SK-N-SH (cell line): Measurements from ENCODE around the gene ELAC2. TPM values are rescaled to one million over a fixed set of nuclear protein-coding genes. Genes with fewer than 3 reads are reported as not detected.

Experiments
- CTCF ChIA-PET: fragments of 300-600, 350-600 bp; formaldehyde crosslinking; extraction: SDS; loops from one replicate; lab custom pipeline; 2021; lab: Yijun Ruan, JAX
- POLR2A ChIA-PET: fragments of 350-600 bp; sonication (Branson Sonifier 250); formaldehyde crosslinking; extraction: SDS; loops from one replicate; lab custom pipeline; 2020; ENCODE audit warnings: antibody characterized with exemption, inconsistent platforms; lab: Yijun Ruan, JAX
- DNase-seq: peaks from one replicate; pipeline ENCODE4 v3.0.0; 2012
- H2AFZ ChIP-seq: fragments of 200-600 bp; sonication (generic); 2 replicates; pipeline ENCODE4 v1.8.1; 2016; ENCODE audit warnings: antibody characterized with exemption, mild to moderate bottlenecking, low read depth
- H3F3A ChIP-seq: fragments of 200-600 bp; sonication (generic); replicated peaks from 2 replicates; pipeline ENCODE3; 2016; ENCODE audit warnings: antibody characterized with exemption, mild to moderate bottlenecking; ENCODE audit not compliant: insufficient read depth
- H3K27ac ChIP-seq, 2 experiments: fragments of 200-500 bp in 1 of 2; fragments of 200-600 bp in 1 of 2; sonication (Bioruptor generic) in 1 of 2; sonication (generic), shearing (Covaris generic) in 1 of 2; 2 replicates each; pipeline versions ENCODE4 v1.5.1 to v1.6.1; 2014 to 2016; ENCODE audit warnings: low read depth in 2 of 2, inconsistent platforms in 1 of 2, low read length in 1 of 2, mild to moderate bottlenecking in 1 of 2, mixed read lengths in 1 of 2
- H3K27me3 ChIP-seq: fragments of 200-600 bp; sonication (generic), shearing (Covaris generic); 2 replicates; pipeline ENCODE4 v1.6.1; 2016; ENCODE audit warnings: mixed run types; ENCODE audit not compliant: insufficient read depth
- H3K36me3 ChIP-seq, 2 experiments: fragments of 200-500 bp in 1 of 2; fragments of 200-600 bp in 1 of 2; sonication (Bioruptor generic) in 1 of 2; sonication (generic) in 1 of 2; replicated peaks in 1 of 2; 2 replicates each; pipeline versions ENCODE3 to v1.5.1; 2014 to 2016; ENCODE audit warnings: low read length in 1 of 2, mild to moderate bottlenecking in 1 of 2; ENCODE audit not compliant: insufficient read depth in 2 of 2, control insufficient read depth in 1 of 2
- H3K4me1 ChIP-seq, 2 experiments: fragments of 200-500 bp in 1 of 2; fragments of 200-600 bp in 1 of 2; sonication (Bioruptor generic) in 1 of 2; sonication (generic), shearing (Covaris generic) in 1 of 2; 2 replicates each; pipeline versions ENCODE4 v1.5.1 to v1.6.1; 2014 to 2016; ENCODE audit warnings: low read depth in 1 of 2, low read length in 1 of 2, mixed run types in 1 of 2; ENCODE audit not compliant: insufficient read depth in 2 of 2, control insufficient read depth in 1 of 2
- H3K4me2 ChIP-seq: fragments of 200-600 bp; sonication (generic), shearing (Covaris generic); 2 replicates; pipeline ENCODE4 v1.6.1; 2017; ENCODE audit warnings: mixed run types
- H3K4me3 ChIP-seq, 2 experiments: fragments of 200-500 bp in 1 of 2; fragments of 200-600 bp in 1 of 2; sonication (Bioruptor generic) in 1 of 2; sonication (generic), shearing (Covaris generic) in 1 of 2; 2 replicates each; pipeline versions ENCODE4 v1.5.1 to v1.8.1; 2014 to 2016; ENCODE audit warnings: low read depth in 2 of 2, inconsistent platforms in 1 of 2, low read length in 1 of 2, mild to moderate bottlenecking in 1 of 2, mixed read lengths in 1 of 2, moderate library complexity in 1 of 2
- H3K79me2 ChIP-seq: fragments of 200-600 bp; sonication (generic); 2 replicates; pipeline ENCODE4 v1.8.1; 2017; ENCODE audit warnings: mild to moderate bottlenecking; ENCODE audit not compliant: insufficient read depth
- H3K9ac ChIP-seq: fragments of 200-600 bp; sonication (generic); 2 replicates; pipeline ENCODE4 v1.6.1; 2017; ENCODE audit warnings: mixed run types
- H3K9me2 ChIP-seq: fragments of 200-600 bp; sonication (generic); 2 replicates; pipeline ENCODE4 v1.6.1; 2017; ENCODE audit warnings: mixed run types
- H3K9me3 ChIP-seq: fragments of 200-600 bp; sonication (generic); 2 replicates; pipeline ENCODE4 v1.6.1; 2017; ENCODE audit warnings: mixed run types, mild to moderate bottlenecking, moderate library complexity
- H4K20me1 ChIP-seq: fragments of 200-600 bp; sonication (generic); 2 replicates; pipeline ENCODE4 v1.6.1; 2017; ENCODE audit warnings: mild to moderate bottlenecking, mixed run types; ENCODE audit not compliant: insufficient read depth
- CHD2 ChIP-seq: fragments of 150-350 bp; IDR thresholded peaks from 2 replicates; pipeline ENCODE4 v1.6.1; 2018; ENCODE audit warnings: low read length; ENCODE audit not compliant: partially characterized antibody
- EP300 ChIP-seq, 2 experiments: IDR thresholded peaks; 2 replicates each; pipeline versions ENCODE4 v1.4.0 to v1.6.1; 2012; ENCODE audit warnings: borderline replicate concordance in 1 of 2, low read depth in 1 of 2, low read length in 1 of 2
- FOSL2 ChIP-seq: IDR thresholded peaks from 2 replicates; pipeline ENCODE4 v1.4.0; 2012; ENCODE audit warnings: low read depth, mild to moderate bottlenecking, moderate library complexity, borderline replicate concordance
- FOXJ3 ChIP-seq: sonication (generic); formaldehyde crosslinking; IDR thresholded peaks from 2 replicates; pipeline ENCODE4 v1.5.1; 2020; ENCODE audit warnings: mild to moderate bottlenecking, missing genetic modification reagents
- FOXM1 ChIP-seq: IDR thresholded peaks from 2 replicates; pipeline ENCODE4 v1.4.0; 2012; ENCODE audit warnings: low read depth, mild to moderate bottlenecking
- JUND ChIP-seq: IDR thresholded peaks from 2 replicates; pipeline ENCODE4 v1.4.0; 2012
- MEF2A ChIP-seq: IDR thresholded peaks from 2 replicates; pipeline ENCODE4 v1.4.0; 2012; ENCODE audit warnings: low read depth, borderline replicate concordance
- NFIC ChIP-seq: IDR thresholded peaks from 2 replicates; pipeline ENCODE4 v1.4.0; 2012; ENCODE audit warnings: borderline replicate concordance
- NRF1 ChIP-seq: IDR thresholded peaks from 2 replicates; pipeline ENCODE4 v1.6.1; 2012; ENCODE audit warnings: low read depth, mild to moderate bottlenecking, low read length
- POLR2AphosphoS5 ChIP-seq: IDR thresholded peaks from 2 replicates; pipeline ENCODE4 v1.6.1; 2012; ENCODE audit warnings: low read depth, low read length
- REST ChIP-seq: IDR thresholded peaks from 2 replicates; pipeline ENCODE4 v1.6.1; 2012; ENCODE audit warnings: mild to moderate bottlenecking, low read depth, low read length, moderate library complexity
- RXRA ChIP-seq: IDR thresholded peaks from 2 replicates; pipeline ENCODE4 v1.4.0; 2012; ENCODE audit warnings: low read depth, mild to moderate bottlenecking, borderline replicate concordance
- SIN3A ChIP-seq: IDR thresholded peaks from 2 replicates; pipeline ENCODE4 v1.6.1; 2012; ENCODE audit warnings: low read depth, mild to moderate bottlenecking, low read length, moderate library complexity, borderline replicate concordance
- TAF1 ChIP-seq: IDR thresholded peaks from 2 replicates; pipeline ENCODE4 v1.6.1; 2012; ENCODE audit warnings: low read depth, mild to moderate bottlenecking, low read length, moderate library complexity, borderline replicate concordance
- TCF12 ChIP-seq: IDR thresholded peaks from 2 replicates; pipeline ENCODE4 v1.4.0; 2012
- TEAD4 ChIP-seq: IDR thresholded peaks from 2 replicates; pipeline ENCODE4 v1.4.0; 2012; ENCODE audit warnings: mild to moderate bottlenecking, borderline replicate concordance; ENCODE audit not compliant: insufficient read depth
- YY1 ChIP-seq: IDR thresholded peaks from 2 replicates; pipeline ENCODE4 v1.4.0; 2012; ENCODE audit warnings: low read depth, mild to moderate bottlenecking
- WGBS: methylation state at CpG from one replicate; pipeline ENCODE4 v1.1.6; 2017; ENCODE audit warnings: low lambda C conversion rate; 5-methylcytosine and 5-hydroxymethylcytosine counted together
- polyA plus RNA-seq, 3 experiments: library from polyadenylated mRNA; depleted of rRNA; stranded (reverse); fragments of >200 nt; gene quantifications; 2 replicates each; pipeline ENCODE4 v1.2.3, GENCODE V29; 2012
- TF ChIP-seq, protein P1 (sequence below): IDR thresholded peaks from 2 replicates; pipeline ENCODE4 v1.4.0; 2012; ENCODE audit warnings: low read depth
- TF ChIP-seq, protein P2 (sequence below): IDR thresholded peaks from 2 replicates; pipeline ENCODE4 v1.4.0; 2012; ENCODE audit warnings: low read depth, borderline replicate concordance

ELAC2 gene
- polyA plus RNA-seq, 1 of the 3 experiments (the other 2 are of a cell fraction) = 77.6 TPM

- ChIA-PET POLR2A (no interaction called here), CTCF (interaction anchor here (0.6 to 1.5 kb wide), 2 partner anchors 16 to 37 kb away, joined by 3 to 5 read pairs; no protein-coding TSS in a partner anchor)
- Histone ChIP-seq H3K9ac (no peak overlapping the region), H3K4me1 (no peaks in the 10 kb centered on the region), H3K79me2 (no peaks in the 10 kb centered on the region), H3K27me3 (peaks cover 21% of the 10 kb centered on the region; the same call in 1 of the 2 replicates), H3K4me2 (no peak overlapping the region), H3F3A (no peaks in the 10 kb centered on the region), H4K20me1 (no peaks in the 10 kb centered on the region), H2AFZ (no peak overlapping the region), H3K36me3 (no peaks in the 10 kb centered on the region), H3K9me3 (no peaks in the 10 kb centered on the region), H3K27ac (no peak overlapping the region), H3K9me2 (no peaks in the 10 kb centered on the region), H3K4me3 (no peak overlapping the region)
- 38% methylated on average over 3 of the region's 3 CpGs for WGBS
- no peak for TF ChIP-seq FOSL2
- no peak for TF ChIP-seq RXRA
- no peak for TF ChIP-seq NRF1
- TF ChIP-seq, protein P1, sequence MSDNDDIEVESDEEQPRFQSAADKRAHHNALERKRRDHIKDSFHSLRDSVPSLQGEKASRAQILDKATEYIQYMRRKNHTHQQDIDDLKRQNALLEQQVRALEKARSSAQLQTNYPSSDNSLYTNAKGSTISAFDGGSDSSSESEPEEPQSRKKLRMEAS = no peak
- no peak for TF ChIP-seq FOXM1
- TF ChIP-seq TCF12 = no peak
- no peak for TF ChIP-seq EP300 (IDR thresholded peaks at IDR 0.05; ENCODE audit: borderline replicate concordance in 1 of 2, low read depth in 1 of 2, low read length in 1 of 2)
- no peak for TF ChIP-seq FOXJ3
- no peak for TF ChIP-seq MEF2A
- no peak for TF ChIP-seq POLR2AphosphoS5
- TF ChIP-seq TEAD4 = no peak
- no peak for TF ChIP-seq JUND
- TF ChIP-seq YY1 = no peak
- TF ChIP-seq TAF1 = no peak
- no peak for TF ChIP-seq SIN3A
- no peak for TF ChIP-seq NFIC
- no peak for TF ChIP-seq CHD2
- no peak for DNase-seq
Observed at GRCh38 chr17:12965988-12966387, 51.8 kb downstream of the ELAC2 start.

DNA sequence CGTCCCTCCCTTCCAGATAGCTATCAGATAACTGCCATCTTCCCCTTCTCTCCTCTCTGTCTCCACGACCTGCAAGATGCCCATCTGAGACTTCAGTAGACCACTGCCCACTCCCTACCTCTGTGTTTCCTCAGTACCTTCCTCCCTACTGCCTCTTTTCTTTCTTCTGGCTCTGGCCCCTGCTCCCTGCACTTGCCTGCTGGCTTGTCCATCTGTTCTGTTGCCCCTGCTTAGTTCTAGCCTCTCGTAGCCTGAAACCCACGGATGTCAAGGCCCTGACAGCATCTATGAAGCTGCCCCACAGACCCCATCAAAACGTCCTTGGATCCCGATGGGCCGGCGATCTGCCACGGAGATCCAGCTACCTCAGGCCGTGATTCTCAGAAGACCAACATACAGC lies 53.0 kb downstream of the ELAC2 start:
- Histone ChIP-seq H2AFZ (no peak overlapping the region), H3K27ac (no peak overlapping the region), H3K27me3 (peaks cover 15% of the 10 kb centered on the region; the same call in 1 of the 2 replicates), H3K36me3 (no peaks in the 10 kb centered on the region), H3K4me3 (no peak overlapping the region), H3K4me1 (no peaks in the 10 kb centered on the region), H3K4me2 (no peak overlapping the region), H4K20me1 (no peaks in the 10 kb centered on the region), H3K79me2 (no peaks in the 10 kb centered on the region), H3F3A (no peaks in the 10 kb centered on the region), H3K9me2 (no peaks in the 10 kb centered on the region), H3K9ac (no peak overlapping the region), H3K9me3 (no peaks in the 10 kb centered on the region)
- ChIA-PET POLR2A (no interaction called here), CTCF (interaction anchor here (1.5 kb wide), 1 partner anchor 38 kb away, joined by 5 read pairs; no protein-coding TSS in a partner anchor)
- 32% methylated on average over 9 of the region's 10 CpGs for WGBS
- TF ChIP-seq FOSL2 (no peak), TEAD4 (no peak), CHD2 (no peak), FOXM1 (no peak), REST (no peak)
- TF ChIP-seq, protein P2, sequence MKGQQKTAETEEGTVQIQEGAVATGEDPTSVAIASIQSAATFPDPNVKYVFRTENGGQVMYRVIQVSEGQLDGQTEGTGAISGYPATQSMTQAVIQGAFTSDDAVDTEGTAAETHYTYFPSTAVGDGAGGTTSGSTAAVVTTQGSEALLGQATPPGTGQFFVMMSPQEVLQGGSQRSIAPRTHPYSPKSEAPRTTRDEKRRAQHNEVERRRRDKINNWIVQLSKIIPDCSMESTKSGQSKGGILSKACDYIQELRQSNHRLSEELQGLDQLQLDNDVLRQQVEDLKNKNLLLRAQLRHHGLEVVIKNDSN = no peak
- DNase-seq = no peak
